Measurements from ENCODE around the gene CANX. TPM values are rescaled to one million over a fixed set of nuclear protein-coding genes. Genes with fewer than 3 reads are reported as not detected.
A peak's percentile ranks its signal among the peaks of the same experiment; 100 is the strongest.

The CANX gene
- total and polyA plus RNA-seq, 11 donors, result 81.6 to 699 (median 473) TPM

- DNase-seq, result peak in 1 of 5 donors; percentile 42
- TF ChIP-seq POLR2A (IDR thresholded peaks at IDR 0.05), result no peak
- TF ChIP-seq CTCF (IDR thresholded peaks at IDR 0.05), result no peak
- no peaks in the 10 kb centered on the region for H3K27me3 ChIP-seq
- intact Hi-C loops (cut with DNase I), result no loop called here
- H3K27ac ChIP-seq, result no peak overlapping the region
- ATAC-seq, result no peak
- H3K9me3 ChIP-seq, result no peaks in the 10 kb centered on the region
- WGBS, 4 donors, result 90 to 93% (median 93%) methylated on average over 6 to 9 of the region's 9 CpGs
- no peak overlapping the region for H3K4me3 ChIP-seq
- peaks cover 2 to 100% (median 89%) of the 10 kb centered on the region in 9 donors for H3K36me3 ChIP-seq
- H3K4me1 ChIP-seq, result peaks cover 0 to 48% (median under 1%) of the 10 kb centered on the region in 12 donors
Observed at GRCh38 chr5:179773686-179774040, 74.9 kb downstream of the CANX start.

GRCh38 chr5:179774442-179774841, 75.7 kb downstream of the CANX start:
- Histone ChIP-seq H3K4me1 (peaks cover 0 to 49% (median 0%) of the 10 kb centered on the region in 12 donors), H3K27me3 (no peaks in the 10 kb centered on the region), H3K36me3 (peaks cover 2 to 100% (median 83%) of the 10 kb centered on the region in 9 donors), H3K4me3 (no peak overlapping the region), H3K27ac (no peak overlapping the region), H3K9me3 (no peaks in the 10 kb centered on the region)
- WGBS, 4 donors, result 96 to 100% (median 97%) methylated on average over 10 to 12 of the region's 12 CpGs
- peak in 1 of 5 donors; percentile 28 for DNase-seq
- ATAC-seq, result no peak
- TF ChIP-seq CTCF (IDR thresholded peaks at IDR 0.05) (no peak), POLR2A (IDR thresholded peaks at IDR 0.05) (no peak)
- intact Hi-C loops (cut with DNase I), result no loop called here

- TF ChIP-seq POLR2A (IDR thresholded peaks at IDR 0.05), result no peak
- Histone ChIP-seq H3K4me3 (no peak overlapping the region), H3K27ac (no peak overlapping the region), H3K4me1 (peaks cover 0 to 63% (median 0%) of the 10 kb centered on the region in 12 donors), H3K27me3 (no peaks in the 10 kb centered on the region), H3K36me3 (peaks cover 2 to 96% (median 76%) of the 10 kb centered on the region in 9 donors), H3K9me3 (no peaks in the 10 kb centered on the region)
- DNase-seq, result peak in 1 of 5 donors; percentile 33
- no peak for ATAC-seq
- WGBS, 4 donors, result 89 to 94% (median 92%) methylated on average over 10 to 11 of the region's 11 CpGs
- intact Hi-C loops (cut with DNase I), result no loop called here
Observed at GRCh38 chr5:179776411-179776938, 77.7 kb downstream of the CANX start.

GRCh38 chr5:179777456-179777855, 78.7 kb downstream of the CANX start:
- Histone ChIP-seq H3K36me3 (peaks cover 2 to 86% (median 66%) of the 10 kb centered on the region in 9 donors), H3K9me3 (no peaks in the 10 kb centered on the region), H3K4me3 (no peak overlapping the region), H3K27me3 (no peaks in the 10 kb centered on the region), H3K27ac (peak overlapping the region in 2 of 12 donors; percentile 15 to 71), H3K4me1 (peaks cover 0 to 63% (median 0%) of the 10 kb centered on the region in 12 donors)
- TF ChIP-seq POLR2A (IDR thresholded peaks at IDR 0.05) (no peak), CTCF (IDR thresholded peaks at IDR 0.05) (no peak)
- ATAC-seq, result no peak
- no peak for DNase-seq
- WGBS, 4 donors, result 83 to 95% (median 90%) methylated on average over 10 of the region's 10 CpGs
- intact Hi-C loops (cut with DNase I), result no loop called here

- intact Hi-C loops (cut with DNase I), result no loop called here
- ATAC-seq (peak in 3 of 4 donors; percentile 31 to 63 (median 48)), DNase-seq (no peak)
- 54 to 71% (median 65%) methylated on average over 9 of the region's 9 CpGs for WGBS, 4 donors
- no peak for TF ChIP-seq POLR2A (IDR thresholded peaks at IDR 0.05)
- TF ChIP-seq CTCF (IDR thresholded peaks at IDR 0.05), result no peak
- Histone ChIP-seq H3K9me3 (no peaks in the 10 kb centered on the region), H3K4me1 (peaks cover 0 to 63% (median 0%) of the 10 kb centered on the region in 12 donors), H3K4me3 (peak overlapping the region in 1 of 12 donors; percentile 15), H3K27ac (peak overlapping the region in 2 of 12 donors; percentile 15 to 71), H3K36me3 (peaks cover 2 to 81% (median 61%) of the 10 kb centered on the region in 9 donors), H3K27me3 (no peaks in the 10 kb centered on the region)
Observed at GRCh38 chr5:179777909-179778308, 79.1 kb downstream of the CANX start.
